ENCODE data around the gene RIMS4.

RIMS4 gene

DNA sequence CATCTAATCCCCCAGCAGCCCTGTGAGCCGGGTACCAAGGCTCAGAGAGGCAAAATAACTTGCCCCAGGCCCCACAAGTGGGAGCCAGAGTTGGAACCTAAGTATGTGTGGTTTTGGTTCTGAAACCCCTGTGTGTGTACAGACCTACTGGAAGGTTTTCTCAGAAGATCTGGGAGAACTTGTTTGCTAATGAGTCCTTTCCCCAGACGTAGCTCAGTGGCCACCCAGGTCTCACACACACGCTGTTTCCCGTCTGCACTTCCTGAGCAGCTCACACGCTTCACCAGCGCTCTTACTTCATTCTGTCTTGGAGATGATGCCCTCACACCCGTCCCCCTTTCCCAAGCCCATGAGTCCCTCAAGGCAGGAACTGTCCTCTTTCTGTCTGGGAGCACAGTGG, 87.0 kb downstream of the RIMS4 start:
- no peak for DNase-seq (ENCODE audit: low read depth in 1 of 2, low spot score in 1 of 2)

DNA sequence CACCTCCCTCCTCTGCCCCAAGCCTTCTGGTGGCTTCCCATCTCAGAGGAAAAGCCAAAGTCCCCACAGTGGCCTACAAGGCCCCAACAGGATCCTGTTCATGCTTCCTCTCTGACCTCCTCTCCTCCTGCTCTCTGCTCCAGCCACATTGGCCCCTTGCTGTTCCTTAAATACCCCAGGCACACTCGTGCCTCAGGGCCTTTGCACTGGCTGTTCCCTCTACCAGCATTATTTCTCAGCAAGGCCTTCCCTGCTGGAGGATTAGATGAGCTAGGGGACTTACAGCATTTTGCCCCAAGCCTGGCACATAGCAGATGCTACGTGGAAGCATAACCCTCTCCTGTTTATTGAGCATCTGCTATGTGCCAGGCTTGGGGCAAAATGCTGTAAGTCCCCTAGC, 87.4 kb downstream of the RIMS4 start:
- DNase-seq (ENCODE audit: low read depth in 1 of 2, low spot score in 1 of 2), result no peak

DNA sequence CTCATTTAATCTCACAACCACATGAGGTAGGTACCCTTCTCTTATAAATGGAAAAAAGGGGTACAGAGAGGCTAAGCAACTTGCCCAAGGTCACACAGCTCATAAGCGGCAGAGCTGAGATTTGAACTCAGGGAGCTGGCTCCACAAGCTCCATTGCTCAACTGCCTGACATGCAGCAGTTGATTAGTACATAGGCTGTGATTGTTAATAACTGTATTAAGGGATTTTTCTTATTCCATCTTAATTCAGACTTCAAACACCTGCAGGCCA, 88.6 kb downstream of the RIMS4 start:
- no peak for DNase-seq (ENCODE audit: low read depth in 1 of 2, low spot score in 1 of 2)

DNA sequence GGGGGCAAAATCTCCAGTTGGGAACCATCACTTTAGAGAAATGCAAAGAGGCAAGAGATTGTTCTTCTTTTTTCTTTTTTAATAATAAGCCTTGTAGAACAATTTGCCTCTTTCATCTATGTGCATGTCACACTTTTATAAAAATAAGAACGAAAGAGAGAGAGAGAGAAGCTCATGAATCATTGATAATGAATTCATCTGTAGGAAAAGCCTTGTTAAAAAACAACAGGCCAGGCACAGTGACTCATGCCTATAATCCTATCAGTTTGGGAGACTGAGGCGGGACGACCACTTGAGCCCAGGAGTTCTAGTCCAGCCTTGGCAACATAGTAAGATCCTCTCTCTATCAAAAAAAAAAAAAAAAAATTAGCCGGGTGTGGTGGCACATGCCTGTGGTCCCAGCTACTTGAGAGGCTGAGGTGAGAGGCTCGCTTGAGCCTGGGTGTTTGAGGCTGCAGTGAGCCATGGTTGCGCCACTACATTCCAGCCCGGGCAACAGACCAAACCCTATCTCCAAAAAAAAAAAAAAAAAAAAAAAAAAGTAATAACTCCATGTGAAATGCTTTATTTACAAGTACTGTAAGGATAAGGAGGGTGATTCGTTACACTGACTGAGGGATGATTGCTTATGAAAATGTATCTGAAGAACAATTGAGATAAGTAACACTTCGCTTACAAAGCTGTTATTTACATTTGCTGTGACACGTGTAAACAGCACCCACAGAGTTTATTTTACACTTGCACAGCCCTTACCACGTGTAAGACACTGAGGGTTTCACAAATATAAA, 89.2 kb downstream of the RIMS4 start:
- no peak for DNase-seq (ENCODE audit: low read depth in 1 of 2, low spot score in 1 of 2)

DNA sequence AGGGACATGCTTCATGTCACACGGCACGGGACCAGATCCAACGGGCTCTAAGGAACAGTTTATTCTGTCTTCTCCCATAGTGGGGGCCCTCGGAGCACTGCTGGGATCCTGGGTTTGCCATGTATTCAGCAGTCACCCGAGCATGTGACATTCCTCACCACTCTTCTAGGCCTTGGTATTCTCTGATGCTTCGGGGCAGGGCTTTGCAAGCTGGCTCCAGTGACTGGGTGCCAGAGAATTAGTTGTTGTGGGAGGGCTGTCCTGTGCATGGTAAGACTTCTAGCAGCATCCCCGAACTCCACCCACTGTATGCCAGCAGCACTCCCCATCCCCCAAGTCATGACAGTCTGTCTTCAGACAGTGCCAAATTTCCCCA, 89.7 kb downstream of the RIMS4 start:
- DNase-seq (ENCODE audit: low read depth in 1 of 2, low spot score in 1 of 2), result no peak

DNA sequence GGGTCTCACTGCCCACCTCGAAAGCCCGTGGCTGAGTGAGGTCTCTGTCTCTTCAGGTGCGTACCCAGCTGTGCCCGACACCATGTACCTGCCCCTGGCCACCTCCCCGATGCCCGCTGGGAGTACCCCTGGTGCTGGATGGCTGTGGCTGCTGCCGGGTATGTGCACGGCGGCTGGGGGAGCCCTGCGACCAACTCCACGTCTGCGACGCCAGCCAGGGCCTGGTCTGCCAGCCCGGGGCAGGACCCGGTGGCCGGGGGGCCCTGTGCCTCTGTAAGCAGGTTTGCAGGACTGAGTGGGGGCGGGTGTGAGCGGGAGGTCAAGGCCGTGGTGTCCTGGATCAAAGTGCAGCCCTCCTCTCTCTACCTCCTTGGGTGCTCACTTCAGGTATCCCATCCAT, 90.5 kb downstream of the RIMS4 start:
- DNase-seq (ENCODE audit: low read depth in 1 of 2, low spot score in 1 of 2), result no peak

DNA sequence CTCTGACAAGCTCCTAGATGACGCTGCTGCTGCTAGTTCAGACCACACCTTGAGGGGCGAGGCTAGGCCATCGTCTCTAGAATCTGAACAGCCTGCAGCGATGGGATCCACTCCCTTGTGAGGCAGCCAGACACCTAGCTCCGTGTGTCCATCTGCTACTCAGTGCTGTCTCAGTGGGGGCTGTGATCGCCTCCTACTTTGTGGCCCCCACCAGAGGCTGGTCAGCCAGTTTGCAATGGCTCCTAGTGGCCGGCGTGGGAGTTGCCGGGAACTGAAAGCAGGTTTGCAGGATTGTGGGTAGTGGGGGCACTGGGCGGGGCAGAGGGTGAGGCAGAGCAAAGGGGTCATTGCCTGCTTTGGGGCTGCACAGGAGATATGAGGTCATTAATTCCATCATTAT, 92.4 kb downstream of the RIMS4 start:
- DNase-seq (ENCODE audit: low read depth in 1 of 2, low spot score in 1 of 2), result no peak

DNA sequence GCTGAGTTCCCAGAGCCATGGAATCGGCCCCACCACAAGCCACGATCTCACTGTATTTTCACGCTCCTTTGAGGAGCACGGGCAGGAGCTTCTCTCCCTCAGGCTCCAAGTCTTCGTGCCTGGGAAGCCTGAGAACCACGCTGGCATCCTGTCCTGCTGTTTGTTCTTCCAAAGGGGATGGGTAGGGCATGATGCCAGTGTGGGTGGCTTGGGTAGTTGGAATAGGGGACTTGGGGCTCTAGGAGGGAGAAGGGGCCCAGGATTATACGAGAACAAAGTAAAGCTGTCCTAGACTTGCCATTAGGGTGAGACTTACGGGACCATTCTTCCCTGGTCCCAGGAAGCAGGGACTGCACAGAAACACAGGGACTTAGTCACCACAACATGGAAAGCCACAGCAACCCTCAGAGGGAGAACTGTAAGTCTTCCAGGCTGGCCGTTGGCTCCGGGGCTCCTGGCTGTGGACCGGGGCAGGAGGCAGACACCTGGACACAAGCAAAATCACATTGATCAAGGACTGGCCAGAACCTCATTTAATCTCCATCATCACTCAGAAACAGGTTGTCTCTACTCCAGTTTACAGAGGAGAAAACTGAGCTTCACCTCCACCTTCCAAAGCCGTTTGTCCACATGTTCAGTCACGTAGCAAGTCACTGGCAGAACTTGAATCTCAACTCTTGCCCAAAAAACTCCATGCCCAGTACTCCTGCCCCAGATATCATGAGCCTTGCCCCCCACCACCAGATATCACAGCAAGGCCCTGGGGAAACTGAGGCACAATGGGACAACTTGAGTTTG, 93.8 kb downstream of the RIMS4 start:
- DNase-seq (ENCODE audit: low read depth in 1 of 2, low spot score in 1 of 2), result no peak

DNA sequence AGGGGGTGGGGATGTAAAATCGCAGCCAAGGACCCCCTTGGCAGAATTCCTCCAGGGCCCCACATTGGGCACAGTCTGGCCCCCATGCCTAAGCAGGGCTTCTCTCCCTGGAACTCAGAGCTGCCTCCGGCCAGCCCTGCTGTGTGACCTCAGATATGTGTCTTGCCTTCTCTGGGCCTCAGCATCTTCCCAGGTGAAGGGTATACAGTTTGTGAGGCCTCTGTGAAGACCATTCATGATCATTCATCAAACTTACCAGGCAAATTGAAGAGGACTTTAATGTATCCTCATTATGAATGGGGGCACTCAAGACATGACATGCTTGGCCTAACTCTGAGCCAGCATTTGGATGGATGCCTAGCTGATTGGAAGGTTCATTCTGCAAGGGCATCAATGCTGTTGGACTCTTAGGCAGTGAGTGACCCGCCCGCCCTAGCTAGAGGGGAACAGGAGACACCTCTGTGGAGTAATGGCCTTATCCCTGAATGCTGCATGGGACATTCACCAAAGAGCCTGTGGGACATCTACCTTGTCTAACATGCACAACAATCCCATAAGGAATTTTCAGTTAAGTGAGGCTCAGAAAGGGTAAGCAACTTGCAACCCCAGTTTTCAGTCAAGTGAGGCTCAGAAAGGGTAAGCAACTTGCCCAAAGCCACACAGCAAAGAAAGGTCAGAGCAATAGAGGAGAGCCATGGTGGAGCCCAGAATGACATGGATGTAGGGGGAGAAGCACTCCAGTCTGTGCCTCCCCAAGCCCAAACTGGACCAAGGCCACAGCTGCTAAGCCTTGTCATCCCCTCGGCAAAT, 94.6 kb downstream of the RIMS4 start:
- no peak for DNase-seq (ENCODE audit: low read depth in 1 of 2, low spot score in 1 of 2)

DNA sequence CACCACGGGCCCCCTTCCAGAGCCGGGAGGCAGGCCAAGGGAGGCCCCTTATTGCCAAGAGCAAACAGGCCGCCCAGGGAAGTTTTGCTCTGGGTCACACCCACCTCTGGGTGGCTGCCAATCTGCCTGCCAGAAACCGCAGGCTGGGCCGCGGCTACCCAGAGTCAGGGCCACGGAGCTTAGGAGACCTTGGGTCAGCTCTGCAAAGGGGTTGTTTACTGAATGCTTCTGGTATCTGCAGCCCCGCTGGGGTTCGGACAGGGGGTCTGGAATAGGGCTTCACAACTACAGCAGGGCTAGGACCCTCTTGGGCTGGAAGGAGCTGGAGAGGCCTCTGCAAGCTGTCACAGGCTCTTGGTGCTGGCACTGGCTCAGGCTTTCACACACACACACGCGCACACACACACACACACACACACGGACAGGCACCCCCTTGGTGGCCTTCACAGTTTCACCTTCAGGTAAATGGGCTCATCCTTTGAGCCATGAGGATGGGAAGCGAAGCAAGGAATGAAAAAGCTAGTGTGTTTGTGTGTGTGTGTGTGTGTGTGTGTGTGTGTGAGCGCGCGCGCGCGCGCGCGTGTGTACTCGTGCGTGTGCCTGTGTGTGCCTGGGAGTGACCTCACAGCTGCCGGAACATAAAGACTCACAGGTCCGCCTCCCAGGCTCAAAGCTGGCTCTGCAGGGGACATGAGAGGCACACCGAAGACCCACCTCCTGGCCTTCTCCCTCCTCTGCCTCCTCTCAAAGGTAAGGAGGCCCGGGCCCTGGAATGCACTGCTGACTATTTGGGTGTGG, 95.4 kb downstream of the RIMS4 start, which contains the start of gene CCN5:
Gene CCN5, plus strand, starts transcription at position 669 of the 798 bp plus-strand sequence. Its CDS starts 22 bp downstream, at position 691.
- no peak for DNase-seq (ENCODE audit: low read depth in 1 of 2, low spot score in 1 of 2)

DNA sequence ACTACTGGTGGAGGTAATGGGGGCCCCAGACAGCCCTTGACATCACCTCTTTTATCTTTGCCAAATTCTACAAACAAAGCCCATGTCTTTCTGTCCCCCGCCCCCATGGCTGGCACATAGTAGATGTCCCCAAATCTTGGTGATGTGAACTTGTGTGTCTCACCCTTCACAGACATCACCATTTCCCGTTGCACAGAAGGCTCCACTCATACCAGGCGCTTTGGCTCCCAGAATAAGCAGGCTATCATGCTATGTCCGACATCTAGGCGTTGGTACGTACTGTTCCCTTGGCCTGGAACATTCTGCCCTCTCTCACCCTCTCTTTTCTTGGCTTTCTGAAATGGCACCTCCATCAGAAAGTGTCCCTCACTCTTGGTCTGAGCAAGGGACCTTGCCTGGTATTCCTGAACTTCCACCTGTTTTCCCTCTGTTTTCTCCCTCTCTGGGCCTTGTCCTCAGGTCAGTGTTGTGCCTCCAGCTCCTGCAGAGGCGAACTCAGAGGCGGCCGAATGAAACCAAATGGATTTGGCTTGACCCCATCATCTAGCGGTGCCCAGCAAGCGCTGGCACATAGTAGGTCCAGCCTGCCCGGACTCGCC, 96.1 kb downstream of the RIMS4 start:
- no peak for DNase-seq (ENCODE audit: low read depth in 1 of 2, low spot score in 1 of 2)

DNA sequence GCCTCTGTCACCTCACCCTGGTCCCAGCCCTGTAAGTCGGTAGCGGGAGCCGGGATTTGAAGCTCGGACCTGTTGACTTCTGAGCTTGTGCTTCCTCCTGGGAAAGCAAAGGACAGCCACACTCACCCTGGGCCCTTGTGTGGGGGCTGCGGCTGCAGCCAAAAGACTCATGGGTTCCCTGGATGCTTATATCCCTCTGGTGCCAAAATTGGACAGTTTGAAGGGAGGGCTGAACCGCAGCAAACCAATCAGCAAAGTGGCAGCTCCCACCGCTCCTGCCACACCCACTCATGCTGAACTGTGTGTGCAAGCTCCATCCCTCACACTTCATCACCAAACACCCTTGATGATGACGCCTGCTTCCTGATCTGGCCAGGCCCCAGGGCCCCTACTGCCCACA, 99.1 kb downstream of the RIMS4 start:
- DNase-seq (ENCODE audit: low read depth in 1 of 2, low spot score in 1 of 2), result no peak

DNA sequence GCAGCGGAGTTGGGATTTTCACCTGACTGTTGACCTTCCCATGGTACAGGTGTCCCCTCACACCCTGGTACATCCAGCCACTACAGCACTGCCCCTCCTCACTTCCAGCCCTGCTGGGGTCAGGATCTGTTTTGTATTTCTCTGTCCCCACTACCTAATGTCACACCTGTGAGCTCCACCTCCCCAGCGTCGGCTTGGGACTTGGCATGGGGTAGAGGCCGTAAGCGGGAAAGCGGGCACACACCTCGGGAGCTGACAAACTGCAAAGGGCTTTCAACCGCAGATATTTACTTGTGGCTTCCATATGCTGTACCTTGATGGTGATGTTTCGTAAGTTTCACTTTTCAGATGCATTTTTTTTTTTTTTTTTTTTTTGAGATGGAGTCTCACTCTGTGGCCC, 100.5 kb downstream of the RIMS4 start:
- no peak for DNase-seq (ENCODE audit: low read depth in 1 of 2, low spot score in 1 of 2)

DNA sequence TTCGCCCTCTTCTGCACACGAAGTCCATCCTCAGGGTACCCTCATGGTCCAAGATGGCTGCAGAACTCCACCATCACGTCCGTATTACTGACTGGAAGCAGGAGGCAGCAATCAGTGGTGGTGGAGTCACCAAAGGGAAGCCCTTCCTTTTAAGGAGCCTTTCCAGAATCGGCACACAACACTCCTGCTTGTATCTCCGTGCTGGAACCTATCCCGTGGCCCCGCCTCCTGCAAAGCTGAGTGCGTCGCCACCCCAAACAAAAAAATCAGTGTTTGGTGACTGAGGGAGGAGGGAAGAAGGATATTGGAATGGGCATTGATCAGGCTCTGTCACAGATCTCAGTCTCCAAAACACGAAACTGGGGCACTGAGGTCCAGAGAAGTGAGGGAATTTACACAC, 101.0 kb downstream of the RIMS4 start:
- no peak for DNase-seq (ENCODE audit: low read depth in 1 of 2, low spot score in 1 of 2)

DNA sequence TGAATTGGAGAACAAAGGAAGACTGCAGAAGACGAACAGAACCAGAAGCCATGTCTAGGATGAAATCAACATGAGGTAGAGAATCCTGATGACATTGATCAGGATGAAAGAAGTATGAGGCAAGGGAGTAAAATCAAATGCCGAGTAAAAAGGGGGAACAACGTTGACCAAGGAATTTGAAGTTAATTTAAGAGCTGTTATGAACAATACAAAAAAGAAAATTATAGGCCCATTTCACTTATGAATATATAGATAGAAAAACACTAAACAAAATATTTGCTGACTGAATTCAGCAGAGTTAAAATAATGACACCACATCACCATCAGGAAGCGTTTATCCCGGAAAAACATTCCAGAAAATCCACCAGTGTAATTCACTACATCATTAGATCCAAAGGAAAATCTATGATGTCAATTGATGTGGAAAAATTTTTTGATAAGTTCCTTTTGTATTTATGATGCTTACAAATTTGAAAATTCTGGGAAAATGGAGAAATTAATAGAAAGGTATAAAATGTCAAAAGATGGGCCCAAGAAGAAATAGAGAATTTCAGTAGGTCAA, 103.2 kb downstream of the RIMS4 start:
- DNase-seq (ENCODE audit: low read depth in 1 of 2, low spot score in 1 of 2), result no peak

DNA sequence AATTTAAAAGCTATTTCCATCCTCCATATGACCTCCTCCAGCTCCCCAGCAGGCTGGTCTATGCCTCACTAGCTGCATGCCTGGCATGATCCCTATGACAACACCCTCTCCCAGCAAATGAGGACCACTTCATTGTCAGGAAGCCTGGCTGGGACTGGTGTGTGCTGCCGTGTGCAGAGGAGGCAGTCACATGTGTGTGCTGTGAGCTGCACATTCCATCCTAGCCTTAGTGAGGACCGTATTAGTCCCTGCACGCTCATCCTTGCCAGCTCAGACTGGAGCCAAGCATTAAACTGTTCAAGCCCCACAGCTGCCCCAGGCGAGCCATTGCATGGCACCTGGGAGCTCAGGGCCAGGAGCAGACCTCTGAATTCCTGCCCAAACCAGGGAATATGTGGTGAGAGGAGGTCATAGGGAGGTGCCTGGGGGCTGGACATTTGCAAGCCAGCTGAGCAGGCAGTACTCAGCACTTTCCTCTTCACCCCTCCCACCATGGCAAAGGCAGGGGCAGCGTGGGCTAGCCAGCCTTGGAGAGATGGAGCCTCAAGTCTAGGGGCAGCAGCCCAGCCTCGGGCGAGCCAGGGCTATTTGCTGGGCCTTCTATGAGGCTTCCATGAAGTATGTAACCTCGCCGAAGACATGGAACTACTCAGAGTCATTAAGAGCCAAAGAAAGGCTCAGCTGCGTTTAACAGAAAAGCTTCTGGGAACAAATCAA, 103.9 kb downstream of the RIMS4 start:
- DNase-seq (ENCODE audit: low read depth in 1 of 2, low spot score in 1 of 2), result no peak

DNA sequence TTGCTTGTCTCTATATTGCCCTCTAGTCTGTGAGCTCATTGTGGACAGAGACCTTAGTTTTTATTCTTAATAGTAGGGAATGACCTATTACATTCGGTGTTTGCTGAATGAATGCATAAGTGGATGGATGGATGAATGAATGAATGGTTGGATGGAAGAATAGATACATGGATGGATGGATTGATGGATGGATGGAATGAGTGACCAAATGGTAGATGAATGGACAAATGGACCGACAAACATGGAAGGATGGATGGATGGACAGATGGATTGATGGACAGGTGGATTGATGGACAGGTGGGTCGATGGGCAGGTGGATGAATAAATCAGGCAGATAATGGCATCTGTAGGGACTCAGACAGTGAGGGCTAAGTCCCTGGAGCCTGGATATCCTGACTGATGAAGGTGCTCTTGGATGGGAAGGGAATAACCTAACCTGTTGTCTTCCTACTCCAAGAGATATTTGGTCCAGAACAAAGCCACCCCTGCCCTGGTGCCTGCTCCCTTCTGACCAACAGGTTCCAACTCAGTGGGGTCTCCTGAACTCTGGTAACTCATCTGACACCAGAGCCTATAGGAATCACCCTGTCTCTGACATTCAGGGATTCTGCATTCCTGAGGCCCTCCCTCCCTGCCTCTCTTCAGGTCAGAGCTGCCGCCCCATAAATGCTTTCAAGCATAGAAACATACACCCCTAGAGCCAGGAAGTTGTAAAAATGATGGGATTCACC, 104.8 kb downstream of the RIMS4 start:
- DNase-seq (ENCODE audit: low read depth in 1 of 2, low spot score in 1 of 2), result no peak

DNA sequence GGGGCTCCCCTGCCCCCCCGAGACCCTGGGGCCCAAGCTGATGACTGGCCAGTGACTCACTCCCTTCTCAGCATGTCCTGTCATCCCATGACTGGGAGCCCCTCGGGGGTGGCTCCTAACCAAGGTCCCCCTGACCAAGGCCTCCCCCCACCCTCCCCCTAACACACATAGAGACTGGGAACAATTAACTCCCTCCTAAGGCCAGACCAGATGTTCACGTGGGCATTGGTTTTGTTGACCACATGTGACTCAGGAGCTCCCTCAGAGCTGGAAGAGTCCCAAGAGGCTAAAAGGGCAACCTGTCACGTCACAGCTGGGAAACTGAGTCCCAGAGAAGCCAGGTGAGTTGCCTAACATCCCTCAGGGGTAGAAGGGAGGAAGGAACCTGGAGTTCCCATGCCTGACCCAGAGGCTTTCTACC, 105.8 kb downstream of the RIMS4 start:
- no peak for DNase-seq (ENCODE audit: low read depth in 1 of 2, low spot score in 1 of 2)

DNA sequence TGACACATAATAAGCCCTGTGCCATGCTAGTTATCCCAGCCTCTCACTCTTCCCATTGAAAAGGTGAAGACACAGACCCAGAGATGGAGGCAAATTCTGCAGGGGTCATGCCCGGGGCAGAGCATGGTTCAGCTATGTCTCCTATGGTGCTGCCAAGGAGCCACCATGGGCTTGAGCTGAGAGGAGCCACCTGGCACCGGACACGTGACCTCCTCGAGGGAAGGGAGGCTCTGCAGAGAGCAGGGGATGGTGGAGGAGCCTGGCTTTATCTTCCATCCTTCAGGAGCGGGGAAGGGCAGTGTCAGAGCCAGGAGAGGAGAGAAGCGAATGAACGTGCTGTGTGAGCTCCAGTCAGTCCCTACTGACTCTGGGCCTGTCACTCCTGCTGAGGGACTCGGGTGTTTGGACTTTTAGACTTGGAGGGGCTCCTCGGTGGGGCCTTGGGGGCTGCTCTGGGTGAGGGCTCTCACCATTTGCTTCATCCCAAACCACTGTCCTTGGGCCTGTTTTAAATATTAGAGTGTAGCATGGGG, 106.3 kb downstream of the RIMS4 start:
- no peak for DNase-seq (ENCODE audit: low read depth in 1 of 2, low spot score in 1 of 2)

Measured in activated T-helper 1 cell treated with anti-CD3 and anti-CD28 coated beads, Interleukin-2, amount 50 U/mL, for 16 hours (primary cell).